Measurements from ENCODE around the gene SERPINA10.
"Not testable (repeated sequence)": the region's sequence is repeated elsewhere in the genome, so short reads cannot be mapped to it uniquely, and the experiment has no call there.

The SERPINA10 gene

DNA sequence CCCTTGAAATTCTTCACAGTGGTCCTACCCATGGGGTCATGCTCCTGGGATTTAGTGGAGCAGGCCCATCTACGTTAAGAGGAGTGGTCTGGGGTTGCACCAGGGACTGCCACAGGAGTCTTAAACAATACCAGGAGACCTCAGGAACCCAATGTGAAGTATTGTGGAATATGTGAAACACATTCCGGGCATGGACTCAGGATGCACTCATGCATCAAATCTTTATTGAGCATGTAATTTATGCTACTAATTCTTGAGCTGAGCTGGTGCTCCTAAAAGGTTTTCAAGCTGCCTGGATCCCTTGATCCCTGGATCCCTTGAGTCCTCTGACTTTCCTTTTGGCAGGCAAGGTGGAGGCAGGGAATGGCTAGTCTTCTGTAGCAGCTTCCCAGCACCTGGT is 8.8 kb downstream of the SERPINA10 start:
- no peak for DNase-seq (ENCODE audit: low read depth)

DNA sequence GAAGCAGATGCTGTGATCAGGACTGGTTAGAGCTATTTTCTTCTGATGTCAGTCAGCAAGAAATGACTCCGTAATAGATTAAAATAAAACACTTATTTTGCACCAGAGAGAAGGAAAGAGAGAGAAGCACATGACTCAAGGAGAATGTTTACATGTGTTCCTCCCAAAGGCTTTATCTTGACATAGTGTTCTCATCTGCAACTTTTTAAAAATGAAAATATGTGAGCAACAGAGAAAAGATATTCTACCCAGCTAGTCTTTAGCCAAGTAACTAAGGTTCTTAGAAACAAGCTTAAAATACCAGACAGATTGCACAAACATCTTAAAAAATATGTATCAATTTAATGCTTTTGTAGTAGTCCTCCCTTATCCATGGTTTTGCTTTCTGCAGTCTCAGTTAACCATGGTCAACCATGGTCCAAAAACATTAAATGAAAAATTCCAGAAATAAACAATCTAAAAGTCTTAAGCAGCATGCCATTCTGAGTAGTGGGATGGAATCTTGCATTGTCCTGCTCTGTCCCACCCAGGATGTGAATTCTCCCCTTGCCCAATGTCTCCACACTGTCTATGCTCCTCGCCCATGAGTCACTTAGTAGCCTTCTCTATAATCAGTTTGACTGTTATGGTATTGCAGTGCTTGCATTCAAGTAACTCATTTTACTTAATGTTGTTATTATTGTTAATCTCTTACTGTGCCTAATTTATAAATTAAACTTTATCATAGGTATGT is 9.9 kb downstream of the SERPINA10 start:
- no peak for DNase-seq (ENCODE audit: low read depth)

DNA sequence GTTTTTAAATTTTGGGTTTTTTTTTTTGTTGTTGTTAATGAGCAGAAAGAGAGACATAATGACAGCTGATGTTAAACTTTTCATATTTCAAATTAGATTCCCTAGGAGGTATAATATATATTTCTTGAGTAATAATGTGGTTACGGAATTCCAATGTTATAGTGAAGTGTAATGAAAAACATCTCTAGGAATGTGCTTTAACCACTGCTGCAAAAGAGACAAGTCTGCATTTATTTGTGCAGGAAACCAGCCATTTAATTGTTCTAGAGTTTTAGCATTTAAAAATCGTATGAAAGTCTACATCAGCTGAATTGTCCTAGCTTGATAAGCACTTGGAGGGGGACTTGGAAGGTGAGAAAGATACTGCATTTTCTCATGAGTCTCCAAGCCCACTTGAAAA is 14.3 kb downstream of the SERPINA10 start:
- DNase-seq (ENCODE audit: low read depth) = no peak

DNA sequence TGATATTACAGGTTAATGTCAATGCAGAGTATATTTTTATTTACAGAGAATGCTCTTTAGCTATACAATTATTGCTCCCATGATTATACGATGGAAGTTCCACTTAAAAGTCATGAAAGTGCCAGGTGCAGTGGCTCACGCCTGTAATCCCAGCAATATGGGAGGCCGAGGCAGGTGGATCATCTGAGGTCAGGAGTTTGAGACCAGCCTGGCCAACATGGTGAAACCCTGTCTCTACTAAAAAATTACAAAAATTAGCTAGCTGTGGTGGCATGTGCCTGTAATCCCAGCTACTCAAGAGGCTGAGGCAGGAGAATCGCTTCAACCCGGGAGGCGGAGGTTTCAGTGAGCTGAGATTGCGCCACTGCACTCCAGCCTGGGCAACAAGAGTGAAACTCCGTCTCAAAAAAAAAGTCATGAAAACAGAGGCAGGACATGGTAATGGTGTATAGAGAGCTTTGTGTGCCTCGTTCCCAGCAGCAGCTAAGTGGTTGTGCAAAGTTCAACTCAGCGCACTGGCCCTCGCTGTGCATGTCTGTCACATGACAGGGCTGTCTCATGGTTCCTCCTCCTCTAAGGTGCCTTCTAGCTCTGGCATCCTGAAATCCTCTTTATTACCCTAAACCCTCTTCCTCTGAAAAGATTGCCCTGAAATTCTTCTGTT is 16.0 kb downstream of the SERPINA10 start:
- not testable (repeated sequence) for DNase-seq (ENCODE audit: low read depth)

DNA sequence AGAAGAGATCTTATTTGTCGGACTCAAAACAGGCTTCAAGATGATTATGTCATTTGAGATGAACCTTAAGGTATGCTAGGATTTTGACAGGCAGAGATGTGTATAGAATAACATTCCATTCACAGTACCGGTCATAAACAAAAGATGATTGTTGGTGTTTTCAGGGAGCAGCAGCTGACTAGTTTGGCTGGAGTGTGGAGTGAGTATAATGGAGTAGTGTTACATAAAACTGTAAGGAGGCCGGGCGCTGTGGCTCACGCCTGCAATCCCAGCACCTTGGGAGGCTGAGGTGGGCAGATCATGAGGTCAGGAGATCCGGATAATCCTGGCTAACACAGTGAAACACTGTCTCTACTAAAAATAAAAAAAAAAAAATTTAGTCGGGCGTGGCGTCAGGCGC is 23.9 kb downstream of the SERPINA10 start:
- DNase-seq (ENCODE audit: low read depth) = no peak

DNA sequence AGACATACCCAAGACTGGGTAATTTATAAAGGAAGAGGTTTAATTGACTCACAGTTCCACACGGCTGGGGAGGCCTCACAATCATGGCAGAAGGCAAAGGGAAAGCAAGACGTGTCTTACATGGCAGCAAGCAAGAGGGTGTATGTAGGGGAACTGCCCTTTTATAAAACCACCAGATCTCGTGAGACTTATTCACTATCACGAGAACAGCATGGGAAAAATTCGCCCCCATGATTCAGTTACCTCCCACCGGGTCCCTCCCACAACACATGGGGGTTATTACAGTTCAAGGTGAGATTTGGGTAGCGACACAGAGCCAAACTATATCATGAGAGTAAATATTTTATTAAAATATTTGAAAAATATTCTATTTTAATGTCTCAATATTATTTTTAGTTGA is 24.5 kb downstream of the SERPINA10 start:
- DNase-seq (ENCODE audit: low read depth) = not testable (repeated sequence)

DNA sequence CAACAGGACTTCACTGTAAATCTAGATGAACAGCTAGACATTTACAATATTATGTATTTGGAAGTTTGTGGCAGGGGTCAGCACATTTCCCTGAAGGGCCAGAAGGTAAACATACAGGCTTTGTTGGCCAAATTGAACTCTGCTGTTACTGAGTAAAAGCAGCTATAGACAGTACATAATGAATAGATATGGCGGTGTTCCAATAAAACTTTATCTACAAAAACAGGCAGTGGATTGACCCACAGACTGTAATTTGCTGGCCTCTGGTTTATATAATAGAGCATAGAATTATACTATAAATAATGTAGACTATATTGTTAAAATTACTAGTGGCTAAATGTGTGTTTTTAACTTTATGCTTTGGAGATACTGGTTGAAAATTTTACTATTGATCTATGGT is 25.7 kb downstream of the SERPINA10 start:
- DNase-seq (ENCODE audit: low read depth) = no peak

DNA sequence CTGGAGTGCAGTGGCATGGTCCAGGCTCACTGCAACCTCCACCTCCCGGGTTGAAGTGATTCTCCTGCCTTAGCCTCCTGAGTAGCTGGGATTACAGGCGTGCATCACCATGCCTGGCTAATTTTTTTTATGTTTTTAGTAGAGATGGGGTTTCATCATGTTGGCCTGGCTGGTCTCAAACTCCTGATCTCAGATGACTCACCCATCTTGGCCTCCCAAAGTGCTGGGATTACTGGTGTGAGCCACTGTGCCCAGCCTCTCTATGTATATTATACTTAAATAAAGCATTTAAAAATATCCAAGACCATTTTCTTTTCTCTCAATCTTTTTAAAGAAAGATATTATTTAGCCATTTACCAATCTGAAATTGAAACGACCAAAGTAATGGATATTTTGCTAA is 28.9 kb downstream of the SERPINA10 start:
- not testable (repeated sequence) for DNase-seq (ENCODE audit: low read depth)

DNA sequence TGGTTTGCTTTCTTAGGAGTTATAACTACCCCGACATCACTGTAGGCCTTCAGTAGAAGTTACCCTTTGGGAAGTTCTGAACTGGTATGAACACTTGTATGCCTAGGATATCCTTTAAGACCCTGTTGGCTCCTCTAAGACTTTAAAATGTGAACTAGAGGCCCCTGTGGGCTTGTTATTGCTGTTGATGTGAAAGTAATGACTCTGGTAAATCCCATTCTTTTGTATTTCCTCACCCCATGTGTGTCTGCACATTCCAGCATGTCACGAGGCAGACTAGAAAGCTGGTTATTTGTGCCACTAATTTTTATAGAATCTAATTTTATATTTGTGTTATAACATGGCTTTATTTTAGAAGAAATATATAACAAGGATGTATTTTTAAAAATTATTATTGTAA is 48.9 kb downstream of the SERPINA10 start:
- no peak for DNase-seq (ENCODE audit: low read depth)

DNA sequence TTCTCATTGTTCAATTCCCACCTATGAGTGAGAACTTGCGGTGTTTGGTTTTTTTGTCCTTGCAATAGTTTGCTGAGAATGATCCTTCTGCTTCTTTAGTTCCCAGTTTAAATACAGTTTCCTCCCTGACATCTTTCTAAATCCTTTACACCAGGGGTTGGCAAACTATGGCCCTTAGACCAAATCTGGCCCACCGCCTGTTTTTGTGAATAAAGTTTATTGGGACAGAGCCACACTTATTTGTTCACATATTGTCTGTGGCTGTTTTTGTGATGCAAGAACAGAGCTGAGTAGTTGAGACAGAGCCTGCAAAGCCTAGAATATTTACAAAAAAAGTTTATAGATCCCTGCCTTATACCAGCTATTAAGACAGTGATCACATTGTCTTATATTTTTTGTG is 53.7 kb downstream of the SERPINA10 start:
- no peak for DNase-seq (ENCODE audit: low read depth)

DNA sequence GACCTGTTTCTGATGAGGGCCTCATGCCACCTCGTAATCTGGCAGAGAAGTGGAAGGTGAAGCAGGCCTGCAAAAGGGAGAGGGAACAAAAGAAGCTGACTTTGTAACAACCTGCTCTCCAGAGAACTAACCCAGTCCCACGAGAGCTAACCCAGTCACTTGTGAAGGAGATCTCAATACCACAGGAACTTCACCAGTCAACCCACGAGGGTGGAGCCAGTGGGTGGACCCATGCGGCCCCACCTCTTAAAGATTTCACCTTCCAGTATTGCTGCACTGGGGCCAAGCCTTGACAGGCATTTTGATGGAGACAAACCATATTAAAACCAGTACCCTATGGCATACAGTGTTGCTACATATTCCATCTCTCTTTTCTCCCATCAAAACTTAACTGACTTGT is 55.1 kb downstream of the SERPINA10 start:
- no peak for DNase-seq (ENCODE audit: low read depth)

DNA sequence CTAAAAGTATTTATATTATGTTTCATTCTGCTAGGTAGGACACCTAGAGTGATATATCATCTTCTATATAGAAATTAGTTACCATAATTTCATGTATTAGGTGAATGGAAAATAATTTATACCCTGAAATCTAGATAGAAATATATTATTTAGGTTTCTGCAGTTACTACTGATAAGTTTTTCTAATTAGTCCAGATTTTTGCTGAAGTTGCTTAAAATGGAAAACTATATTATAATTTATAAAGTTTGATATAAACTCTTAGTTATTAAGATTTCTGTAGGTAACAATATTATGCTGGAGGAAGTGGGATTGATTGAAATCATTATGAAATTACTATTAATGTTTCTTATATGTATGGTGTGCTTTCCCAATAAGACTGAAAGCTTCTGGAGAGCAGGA is 56.0 kb downstream of the SERPINA10 start:
- DNase-seq (ENCODE audit: low read depth) = no peak
